NT2/D1 (cell line): ENCODE measurements around the gene ATP1A1.

Source experiments
- DNase-seq: peaks from one replicate; pipeline ENCODE4 v3.0.0-alpha.2; 2011; ENCODE audit warnings: low read depth, low spot score
- H3K27me3 ChIP-seq: 2 replicates; pipeline ENCODE4 v1.6.0; 2011; ENCODE audit warnings: mild to moderate bottlenecking; ENCODE audit not compliant: insufficient read length, insufficient read depth
- H3K36me3 ChIP-seq: 2 replicates; pipeline ENCODE4 v1.6.1; 2011; ENCODE audit warnings: mild to moderate bottlenecking, low read length, mixed read lengths; ENCODE audit not compliant: insufficient read depth, insufficient read length
- H3K4me1 ChIP-seq: 2 replicates; pipeline ENCODE4 v1.5.1; 2011; ENCODE audit not compliant: insufficient read depth, insufficient read length
- H3K4me3 ChIP-seq: 2 replicates; pipeline ENCODE4 v1.5.1; 2011; ENCODE audit warnings: low read depth; ENCODE audit not compliant: insufficient read length
- H3K9ac ChIP-seq: 2 replicates; pipeline ENCODE4 v1.6.0; 2011; ENCODE audit warnings: low read depth; ENCODE audit not compliant: insufficient read length
- H3K9me3 ChIP-seq: 2 replicates; pipeline ENCODE4 v1.5.1; 2011; ENCODE audit warnings: mild to moderate bottlenecking, low read length; ENCODE audit not compliant: insufficient read depth
- SUZ12 ChIP-seq: IDR thresholded peaks from 2 replicates; pipeline ENCODE4 v1.6.1; 2011; ENCODE audit not compliant: insufficient read length, insufficient read depth; ENCODE audit errors: extremely low read depth
- YY1 ChIP-seq: IDR thresholded peaks from 2 replicates; pipeline ENCODE4 v1.6.1; 2011; ENCODE audit not compliant: insufficient read length, insufficient read depth
- ZNF274 ChIP-seq: IDR thresholded peaks from 2 replicates; pipeline ENCODE4 v1.6.1; 2011; ENCODE audit warnings: mild to moderate bottlenecking, low read depth, low read length

ATP1A1 gene

GRCh38 chr1:116377541-116378529 is 4.8 kb downstream of the ATP1A1 start:
- Histone ChIP-seq H3K9me3 (no peaks in the 10 kb centered on the region), H3K4me3 (no peak overlapping the region), H3K27me3 (no peaks in the 10 kb centered on the region), H3K4me1 (peaks cover 8% of the 10 kb centered on the region), H3K36me3 (peaks cover 43% of the 10 kb centered on the region), H3K9ac (no peak overlapping the region)
- no peak for TF ChIP-seq ZNF274
- TF ChIP-seq YY1: no peak
- DNase-seq: no peak

GRCh38 chr1:116379057-116379630 is 6.1 kb downstream of the ATP1A1 start:
- no peak overlapping the region for H3K9ac ChIP-seq
- H3K27me3 ChIP-seq: no peaks in the 10 kb centered on the region
- no peaks in the 10 kb centered on the region for H3K9me3 ChIP-seq
- TF ChIP-seq SUZ12: no peak
- TF ChIP-seq YY1: no peak
- no peak for TF ChIP-seq ZNF274
- peaks cover 55% of the 10 kb centered on the region for H3K36me3 ChIP-seq
- H3K4me3 ChIP-seq: no peak overlapping the region
- no peak for DNase-seq
- H3K4me1 ChIP-seq: peaks cover 8% of the 10 kb centered on the region

- Histone ChIP-seq H3K27me3 (no peaks in the 10 kb centered on the region), H3K4me1 (peaks cover 8% of the 10 kb centered on the region), H3K9me3 (no peaks in the 10 kb centered on the region), H3K9ac (no peak overlapping the region), H3K4me3 (no peak overlapping the region), H3K36me3 (peaks cover 55% of the 10 kb centered on the region)
- TF ChIP-seq SUZ12 (no peak), ZNF274 (no peak), YY1 (no peak)
- no peak for DNase-seq
Observed at GRCh38 chr1:116379674-116380498, 6.8 kb downstream of the ATP1A1 start.

- no peak for DNase-seq
- Histone ChIP-seq H3K4me3 (no peak overlapping the region), H3K27me3 (no peaks in the 10 kb centered on the region), H3K9ac (no peak overlapping the region), H3K36me3 (peaks cover 61% of the 10 kb centered on the region), H3K9me3 (no peaks in the 10 kb centered on the region; the same call in 1 of the 2 replicates), H3K4me1 (peaks cover 8% of the 10 kb centered on the region)
- TF ChIP-seq ZNF274 (no peak), SUZ12 (no peak), YY1 (no peak)
Observed at GRCh38 chr1:116380499-116381242, 7.6 kb downstream of the ATP1A1 start.

GRCh38 chr1:116382321-116382720 is 9.3 kb downstream of the ATP1A1 start:
- Histone ChIP-seq H3K36me3 (peaks cover 76% of the 10 kb centered on the region), H3K4me3 (no peak overlapping the region), H3K4me1 (peaks cover 7% of the 10 kb centered on the region), H3K9ac (no peak overlapping the region), H3K27me3 (no peaks in the 10 kb centered on the region), H3K9me3 (no peaks in the 10 kb centered on the region; the same call in 1 of the 2 replicates)
- DNase-seq: no peak
- TF ChIP-seq YY1 (no peak), SUZ12 (no peak), ZNF274 (no peak)

- no peak overlapping the region for H3K9ac ChIP-seq
- TF ChIP-seq ZNF274 (no peak), YY1 (no peak), SUZ12 (no peak)
- H3K9me3 ChIP-seq: peaks cover 6% of the 10 kb centered on the region; the same call in 1 of the 2 replicates
- H3K4me3 ChIP-seq: no peak overlapping the region
- H3K27me3 ChIP-seq: no peaks in the 10 kb centered on the region
- no peak for DNase-seq
- peaks cover 3% of the 10 kb centered on the region for H3K4me1 ChIP-seq
- peaks cover 76% of the 10 kb centered on the region for H3K36me3 ChIP-seq
Observed at GRCh38 chr1:116382857-116383483, 9.9 kb downstream of the ATP1A1 start.
